Keratinocyte (primary cell): Measurements from ENCODE around the gene POMZP3. TPM values are rescaled to one million over a fixed set of nuclear protein-coding genes. Genes with fewer than 3 reads are reported as not detected.
"Not testable (repeated sequence)": the region's sequence is repeated elsewhere in the genome, so short reads cannot be mapped to it uniquely, and the experiment has no call there.

Source experiments
- DNase-seq: peaks from one replicate; pipeline ENCODE4 v3.0.0-alpha.2; 2011; ENCODE audit warnings: low read depth, missing footprints, low spot score
- FAIRE-seq: peaks from 2 replicates; lab custom pipeline; 2011; peaks lifted over from hg19 to GRCh38; lab: Jason Lieb, UNC
- H2AFZ ChIP-seq: 2 replicates; pipeline ENCODE4 v1.6.0; 2012; ENCODE audit warnings: low read length, control low read depth, inconsistent platforms; ENCODE audit not compliant: control insufficient read depth
- H3K27ac ChIP-seq: 2 replicates; pipeline ENCODE4 v1.5.1; 2011; ENCODE audit warnings: low read length; ENCODE audit not compliant: control insufficient read depth, insufficient read depth
- H3K27me3 ChIP-seq: 3 replicates; pipeline ENCODE4 v1.6.0; 2011; ENCODE audit warnings: low read length; ENCODE audit not compliant: control insufficient read depth, insufficient read depth; ENCODE audit errors: extremely low read depth
- H3K36me3 ChIP-seq, 2 experiments: 2 replicates in 1 of 2; 3 replicates in 1 of 2; pipeline ENCODE4 v1.5.1; 2011; ENCODE audit warnings: low read length in 2 of 2, mild to moderate bottlenecking in 1 of 2; ENCODE audit not compliant: control insufficient read depth in 2 of 2, insufficient read depth in 2 of 2; ENCODE audit errors: extremely low read depth in 1 of 2
- H3K4me1 ChIP-seq: 3 replicates; pipeline ENCODE4 v1.5.1; 2011; ENCODE audit warnings: low read length; ENCODE audit not compliant: control insufficient read depth, insufficient read depth; ENCODE audit errors: extremely low read depth
- H3K4me2 ChIP-seq: 3 replicates; pipeline ENCODE4 v1.6.0; 2011; ENCODE audit warnings: low read depth, low read length; ENCODE audit not compliant: control insufficient read depth, insufficient read depth; ENCODE audit errors: extremely low read depth
- H3K4me3 ChIP-seq, 3 experiments: fragments of 200-600 bp in 1 of 3; sonication (generic) in 1 of 3; 2 replicates in 2 of 3; 3 replicates in 1 of 3; pipeline ENCODE4 v1.5.1; 2011 to 2016; ENCODE audit warnings: low read length in 3 of 3, mild to moderate bottlenecking in 3 of 3, control low read depth in 2 of 3, inconsistent platforms in 1 of 3, low read depth in 1 of 3, mixed read lengths in 1 of 3, mixed run types in 1 of 3, moderate library complexity in 1 of 3; ENCODE audit not compliant: control insufficient read depth in 2 of 3, insufficient read depth in 2 of 3; ENCODE audit errors: extremely low read depth in 1 of 3
- H3K79me2 ChIP-seq: 2 replicates; pipeline ENCODE4 v1.6.0; 2012; ENCODE audit warnings: low read length; ENCODE audit not compliant: control insufficient read depth, insufficient read depth
- H3K9ac ChIP-seq: 3 replicates; pipeline ENCODE4 v1.6.0; 2011; ENCODE audit warnings: low read length; ENCODE audit not compliant: control insufficient read depth, insufficient read depth; ENCODE audit errors: extremely low read depth
- H3K9me1 ChIP-seq: 3 replicates; pipeline ENCODE4 v1.6.0; 2011; ENCODE audit warnings: low read length; ENCODE audit not compliant: control insufficient read depth, insufficient read depth; ENCODE audit errors: extremely low read depth
- H3K9me3 ChIP-seq: 2 replicates; pipeline ENCODE4 v1.5.1; 2012; ENCODE audit warnings: low read depth, low read length; ENCODE audit not compliant: control insufficient read depth
- H4K20me1 ChIP-seq: 3 replicates; pipeline ENCODE4 v1.6.0; 2011; ENCODE audit warnings: low read length; ENCODE audit not compliant: control insufficient read depth, insufficient read depth; ENCODE audit errors: extremely low read depth
- dilution Hi-C: fragments of 300-500 bp; cut with MboI; formaldehyde crosslinking; loops from one replicate; pipeline ENCODE4 v1.7.0; 2020; ENCODE audit warnings: low sequenced_read_pairs; ENCODE audit not compliant: extremely low pct_ligation_motif_present
- polyA plus RNA-seq, 5 experiments: library from polyadenylated mRNA; depleted of rRNA in 3 of 5; stranded (reverse) in 3 of 5; stranded (forward) in 1 of 5; unstranded in 1 of 5; fragments of >200 nt; gene quantifications; 1 replicate in 1 of 5; 2 replicates in 3 of 5; 3 replicates in 1 of 5; pipeline versions ENCODE4 v1.2.1 to v1.2.3, GENCODE V29; 2011 to 2012; ENCODE audit warnings: missing spikeins in 2 of 5, low read depth in 1 of 5, low replicate concordance in 1 of 5

The POMZP3 gene
- polyA plus RNA-seq, 1 donor (not counting 4 experiments of a cell fraction or from before 2014, with no cell fraction given) = 9.1 TPM

- H3K9me3 ChIP-seq, H3K4me1 ChIP-seq, H3K4me2 ChIP-seq, H3K27me3 ChIP-seq, H3K36me3 ChIP-seq, H4K20me1 ChIP-seq, H3K9me1 ChIP-seq, H3K27ac ChIP-seq, dilution Hi-C loops, H3K4me3 ChIP-seq, H3K9ac ChIP-seq, DNase-seq, H2AFZ ChIP-seq: not testable (repeated sequence)
- H3K79me2 ChIP-seq = peaks cover 24% of the 10 kb centered on the region
- FAIRE-seq = peak; percentile 84
These were observed 34.4 kb downstream of the POMZP3 start for GRCh38 chr7:76592694-76593093.

GRCh38 chr7:76591602-76592304, 35.3 kb downstream of the POMZP3 start:
- DNase-seq, H3K27me3 ChIP-seq, H3K9ac ChIP-seq, H3K4me2 ChIP-seq, dilution Hi-C loops, H4K20me1 ChIP-seq, FAIRE-seq, H3K27ac ChIP-seq, H2AFZ ChIP-seq, H3K9me1 ChIP-seq, H3K36me3 ChIP-seq, H3K4me3 ChIP-seq, H3K9me3 ChIP-seq, H3K4me1 ChIP-seq: not testable (repeated sequence)
- H3K79me2 ChIP-seq = peaks cover 30% of the 10 kb centered on the region

- H3K4me1 ChIP-seq, FAIRE-seq, DNase-seq, H3K4me2 ChIP-seq, H3K9me3 ChIP-seq, H3K27ac ChIP-seq, H3K36me3 ChIP-seq, H4K20me1 ChIP-seq, dilution Hi-C loops, H2AFZ ChIP-seq, H3K4me3 ChIP-seq, H3K9me1 ChIP-seq, H3K27me3 ChIP-seq, H3K9ac ChIP-seq: not testable (repeated sequence)
- peaks cover 38% of the 10 kb centered on the region for H3K79me2 ChIP-seq
These were observed 36.0 kb downstream of the POMZP3 start for GRCh38 chr7:76591033-76591432.

DNA sequence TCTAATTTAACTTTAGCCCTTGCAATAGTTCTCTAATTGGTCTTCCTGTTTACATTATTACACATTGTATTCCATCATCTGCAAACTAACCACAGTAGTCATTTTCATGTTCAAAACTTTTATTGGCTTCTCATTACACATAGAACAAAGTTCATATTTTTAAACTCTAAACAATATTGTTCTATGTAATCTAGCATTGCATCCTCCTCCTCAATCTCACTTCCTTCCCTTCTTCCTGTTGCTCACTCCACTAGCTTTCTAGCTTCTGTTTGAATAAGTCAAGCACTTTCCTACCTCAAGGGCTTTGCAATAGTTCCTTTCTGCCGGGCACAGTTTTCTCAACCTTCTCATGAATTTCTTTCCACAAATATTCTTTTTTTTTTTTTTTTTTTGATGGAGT, 38.5 kb downstream of the POMZP3 start:
- H3K9me1 ChIP-seq, dilution Hi-C loops, H3K9ac ChIP-seq, H4K20me1 ChIP-seq, H3K4me2 ChIP-seq, H3K4me3 ChIP-seq, H2AFZ ChIP-seq, H3K27ac ChIP-seq, DNase-seq, H3K9me3 ChIP-seq, H3K27me3 ChIP-seq, H3K36me3 ChIP-seq: not testable (repeated sequence)
- peaks cover 55% of the 10 kb centered on the region for H3K79me2 ChIP-seq
- peaks cover 11% of the 10 kb centered on the region for H3K4me1 ChIP-seq
- peak; percentile 58 for FAIRE-seq

GRCh38 chr7:76586585-76587315, 40.3 kb downstream of the POMZP3 start:
- H3K27ac ChIP-seq, H4K20me1 ChIP-seq, FAIRE-seq, H3K36me3 ChIP-seq, dilution Hi-C loops, DNase-seq, H3K4me3 ChIP-seq, H3K9ac ChIP-seq, H3K9me3 ChIP-seq, H3K9me1 ChIP-seq, H3K27me3 ChIP-seq, H2AFZ ChIP-seq, H3K4me2 ChIP-seq: not testable (repeated sequence)
- peaks cover 26% of the 10 kb centered on the region for H3K4me1 ChIP-seq
- H3K79me2 ChIP-seq = peaks cover 53% of the 10 kb centered on the region
